GM21381 (cell line): ENCODE measurements around the gene GRIN1.

ENCODE experiments used
- ATAC-seq: cut with Tn5 transposase; IDR thresholded peaks from one replicate; pipeline ENCODE4 v1.9.1; 2021; ENCODE audit warnings: mild to moderate bottlenecking, moderate library complexity; ENCODE audit not compliant: unreplicated experiment

The GRIN1 gene

DNA sequence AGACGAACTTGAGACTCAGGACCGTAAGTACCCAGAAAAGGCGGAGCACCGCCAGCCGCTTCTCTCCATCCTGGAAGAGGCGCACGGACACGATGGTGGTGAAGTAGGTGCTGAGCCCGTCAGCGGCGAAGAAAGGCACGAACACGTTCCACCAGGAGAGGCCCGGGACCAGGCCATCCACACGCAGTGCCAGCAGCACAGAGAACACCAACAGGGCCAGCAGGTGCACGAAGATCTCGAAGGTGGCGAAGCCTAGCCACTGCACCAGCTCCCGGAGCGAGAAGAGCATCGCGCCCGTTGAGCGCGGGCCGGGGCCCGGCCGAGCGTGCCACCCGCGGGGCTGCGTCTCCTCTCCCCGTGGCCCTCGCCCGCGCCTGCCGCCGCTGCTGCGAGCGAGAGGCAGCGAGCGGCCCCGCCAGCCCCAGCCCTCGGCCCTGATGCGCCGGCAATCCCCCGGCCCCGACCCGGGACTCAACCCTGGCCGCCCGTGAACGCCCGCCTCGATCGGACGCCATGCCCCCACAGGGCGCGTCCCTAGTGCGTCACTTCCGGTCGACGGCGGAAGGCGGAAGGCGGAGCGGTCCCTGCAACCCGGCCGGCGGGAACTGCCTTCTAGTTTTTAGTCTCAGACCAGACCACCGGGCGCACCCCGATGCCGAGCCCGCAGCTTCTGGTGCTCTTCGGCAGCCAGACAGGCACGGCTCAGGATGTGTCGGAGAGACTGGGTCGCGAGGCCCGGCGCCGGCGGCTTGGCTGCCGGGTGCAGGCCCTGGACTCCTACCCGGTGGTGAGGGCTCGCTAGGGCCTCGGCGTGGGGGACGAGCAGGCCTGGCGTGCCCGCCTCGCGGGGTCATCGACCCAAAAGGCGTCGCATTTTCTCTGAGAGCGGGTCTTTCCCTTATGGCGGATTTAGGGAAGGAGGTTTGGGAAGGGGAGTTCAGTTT lies 66.4 kb downstream of the GRIN1 start, which contains the start of the genes NDOR1 and TMEM203:
NDOR1 (plus strand) TSS at position 575 of the 944 bp plus-strand sequence; CDS start at position 653, 78 bp downstream.
TMEM203 (minus strand) TSS at position 523 of the 944 bp plus-strand sequence; CDS start at position 289, 234 bp downstream.
- ATAC-seq = no peak

DNA sequence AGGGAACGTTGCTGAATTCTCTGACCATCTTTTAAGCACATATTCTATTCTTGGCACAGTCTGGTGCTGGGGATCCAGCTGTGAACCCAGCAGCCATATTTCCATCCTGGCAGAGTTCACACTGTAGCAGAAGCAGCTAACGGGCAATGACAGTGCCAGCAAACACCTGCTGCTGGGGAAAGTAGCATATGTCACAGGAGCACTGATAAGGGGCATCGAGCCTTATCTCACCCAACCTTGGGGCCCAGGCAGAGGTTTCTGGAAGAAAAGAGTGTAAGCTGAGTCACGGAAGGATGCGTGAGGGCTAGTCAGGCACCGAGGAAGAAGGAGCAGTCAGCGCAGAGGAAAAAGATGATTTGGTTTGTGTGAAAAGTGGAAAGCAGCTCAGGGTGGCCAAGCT lies 67.6 kb downstream of the GRIN1 start:
- no peak for ATAC-seq

- ATAC-seq = no peak
Measured at GRCh38 chr9:137211532-137211931, 72.6 kb downstream of the GRIN1 start.

DNA sequence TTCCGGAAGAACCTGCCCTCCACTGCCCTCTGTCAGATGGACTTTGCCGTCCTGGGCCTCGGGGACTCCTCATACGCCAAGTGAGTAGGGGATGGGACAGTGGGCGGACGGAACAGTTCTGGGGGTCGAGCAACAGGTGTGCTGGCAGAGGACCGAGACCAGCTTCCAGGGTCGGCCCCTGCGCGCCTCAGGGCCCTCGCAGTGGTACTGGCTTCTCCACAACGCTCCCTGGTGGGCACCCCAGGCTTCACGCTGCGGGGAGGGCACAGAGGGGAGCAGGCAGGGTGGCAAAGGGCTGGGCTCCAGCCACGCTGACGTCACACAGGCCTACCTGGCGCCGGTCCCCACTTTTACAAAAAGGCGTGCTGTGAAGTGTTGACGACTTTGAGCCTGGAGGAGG lies 73.6 kb downstream of the GRIN1 start:
- no peak for ATAC-seq

- ATAC-seq = no peak
Measured at GRCh38 chr9:137213160-137214060, 74.5 kb downstream of the GRIN1 start.

- no peak for ATAC-seq
Measured at GRCh38 chr9:137214620-137215019, 75.7 kb downstream of the GRIN1 start.

- ATAC-seq = no peak
Measured at GRCh38 chr9:137215196-137215986, 76.4 kb downstream of the GRIN1 start.

DNA sequence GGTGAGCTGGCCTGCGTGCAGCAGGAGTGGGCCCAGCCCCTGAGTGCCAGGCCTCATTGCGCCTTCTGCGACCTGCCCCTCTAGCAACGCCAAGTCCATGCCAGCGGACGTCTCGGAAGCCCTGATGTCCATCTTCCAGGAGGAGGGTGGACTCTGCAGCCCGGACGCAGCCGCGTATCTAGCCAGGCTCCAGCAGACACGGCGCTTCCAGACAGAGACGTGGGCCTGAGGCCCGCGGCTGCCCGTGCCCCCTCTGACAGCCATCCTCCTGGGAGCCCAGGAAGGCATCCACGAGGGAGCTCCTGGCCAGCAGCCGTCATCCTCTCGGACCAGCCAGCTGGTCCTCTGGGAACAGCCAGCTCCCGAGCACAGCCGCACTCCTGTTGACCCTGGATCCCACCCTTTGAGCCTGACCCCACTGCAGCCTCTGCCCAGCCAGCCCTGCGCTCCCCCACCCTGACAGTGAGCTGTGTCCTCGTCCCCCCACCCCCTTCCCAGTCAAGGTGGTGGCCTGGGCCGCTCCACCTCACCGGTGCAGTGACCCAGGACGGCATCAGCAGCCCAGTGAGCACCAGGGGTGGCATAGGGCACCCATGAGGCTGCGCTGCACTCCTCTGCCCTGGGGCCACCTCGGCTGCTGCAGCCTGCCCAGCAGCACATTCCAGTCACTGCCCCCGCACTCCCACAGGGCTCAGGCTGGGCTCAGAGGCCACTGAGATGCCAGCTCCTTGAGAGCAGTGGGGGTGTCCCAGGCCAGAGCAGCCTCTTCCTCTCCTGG lies 77.4 kb downstream of the GRIN1 start:
- no peak for ATAC-seq

- no peak for ATAC-seq
Measured at GRCh38 chr9:137217276-137218211, 78.6 kb downstream of the GRIN1 start.

- no peak for ATAC-seq
Measured at GRCh38 chr9:137218212-137218753, 79.3 kb downstream of the GRIN1 start.
